Stimulated activated CD4-positive, alpha-beta T cell treated with anti-CD3 and anti-CD28 coated beads, TNF-alpha, amount 100 ng/mL, for 4 hours (primary cell): ENCODE measurements around the gene ZNF527.
"Not testable (repeated sequence)": the region's sequence is repeated elsewhere in the genome, so short reads cannot be mapped to it uniquely, and the experiment has no call there.

ENCODE experiments used
- DNase-seq, 3 experiments: peaks; one replicate each; pipeline ENCODE4 v3.0.0-alpha.2; 2020; ENCODE audit warnings: low read depth in 3 of 3

The ZNF527 gene

GRCh38 chr19:37370880-37371661 lies at the start of gene ZNF527:
TSS of gene ZNF527 (plus strand) at chr19:37371099. CDS start at chr19:37374199, 3,100 bp downstream.
- DNase-seq = peak; percentile 93 to 96 (median 95)

DNA sequence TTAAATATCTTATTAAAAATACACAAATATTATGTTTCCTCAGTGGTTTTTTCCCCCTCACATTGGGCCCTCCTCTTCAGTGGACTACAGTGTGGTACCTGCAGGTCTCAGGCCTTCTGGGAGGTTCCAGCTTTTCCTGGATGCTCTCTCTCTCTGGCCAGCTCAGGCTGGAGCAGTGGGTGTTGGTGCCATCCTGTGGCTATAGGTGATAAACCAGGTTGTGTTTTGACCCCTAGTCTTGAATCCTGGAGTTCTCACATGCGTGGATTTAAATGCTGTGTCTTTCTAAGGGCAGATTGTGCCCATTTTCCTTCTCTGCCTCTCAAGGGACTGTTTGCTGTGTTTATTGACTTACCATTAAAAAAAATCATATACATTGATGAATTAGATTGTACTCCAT lies 41.2 kb upstream of the ZNF527 start:
- no peak for DNase-seq

DNA sequence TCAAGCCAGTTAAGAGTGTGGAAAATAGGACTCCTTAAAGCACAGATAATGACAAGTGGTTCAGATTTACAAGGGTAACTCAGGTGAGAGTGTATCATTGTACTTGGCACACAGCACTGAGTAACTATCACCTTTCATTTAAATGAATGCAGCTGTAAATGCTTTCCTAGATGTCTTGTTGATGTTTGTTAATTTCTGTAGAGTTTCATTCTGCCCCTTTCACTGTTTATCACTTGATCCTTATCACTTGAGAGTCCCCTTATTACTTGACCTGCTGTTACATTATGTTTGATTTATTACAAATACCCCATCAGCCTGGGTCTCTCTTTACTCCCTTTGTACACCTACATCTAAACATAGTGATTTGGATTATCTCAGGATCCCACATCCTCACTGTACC lies 38.1 kb upstream of the ZNF527 start:
- no peak for DNase-seq

DNA sequence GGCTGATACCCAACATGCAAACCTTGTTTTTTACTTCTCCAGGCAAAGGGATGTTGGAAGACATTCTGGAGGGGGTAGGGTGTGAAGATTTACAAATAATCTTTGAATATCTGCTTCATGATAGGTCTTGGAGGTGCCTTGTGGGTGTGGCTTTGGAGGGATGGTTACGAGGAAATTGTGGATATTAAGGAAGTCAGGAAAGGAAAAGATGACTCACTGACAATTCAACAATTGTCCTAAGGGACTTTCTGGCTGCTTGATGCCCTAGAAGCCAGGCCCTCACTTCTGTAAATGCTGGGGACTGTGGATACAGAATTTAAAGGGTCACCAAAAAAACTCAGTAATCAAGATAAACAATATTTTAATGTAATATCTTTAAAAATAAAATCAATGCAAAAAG lies 37.4 kb upstream of the ZNF527 start:
- DNase-seq = no peak

DNA sequence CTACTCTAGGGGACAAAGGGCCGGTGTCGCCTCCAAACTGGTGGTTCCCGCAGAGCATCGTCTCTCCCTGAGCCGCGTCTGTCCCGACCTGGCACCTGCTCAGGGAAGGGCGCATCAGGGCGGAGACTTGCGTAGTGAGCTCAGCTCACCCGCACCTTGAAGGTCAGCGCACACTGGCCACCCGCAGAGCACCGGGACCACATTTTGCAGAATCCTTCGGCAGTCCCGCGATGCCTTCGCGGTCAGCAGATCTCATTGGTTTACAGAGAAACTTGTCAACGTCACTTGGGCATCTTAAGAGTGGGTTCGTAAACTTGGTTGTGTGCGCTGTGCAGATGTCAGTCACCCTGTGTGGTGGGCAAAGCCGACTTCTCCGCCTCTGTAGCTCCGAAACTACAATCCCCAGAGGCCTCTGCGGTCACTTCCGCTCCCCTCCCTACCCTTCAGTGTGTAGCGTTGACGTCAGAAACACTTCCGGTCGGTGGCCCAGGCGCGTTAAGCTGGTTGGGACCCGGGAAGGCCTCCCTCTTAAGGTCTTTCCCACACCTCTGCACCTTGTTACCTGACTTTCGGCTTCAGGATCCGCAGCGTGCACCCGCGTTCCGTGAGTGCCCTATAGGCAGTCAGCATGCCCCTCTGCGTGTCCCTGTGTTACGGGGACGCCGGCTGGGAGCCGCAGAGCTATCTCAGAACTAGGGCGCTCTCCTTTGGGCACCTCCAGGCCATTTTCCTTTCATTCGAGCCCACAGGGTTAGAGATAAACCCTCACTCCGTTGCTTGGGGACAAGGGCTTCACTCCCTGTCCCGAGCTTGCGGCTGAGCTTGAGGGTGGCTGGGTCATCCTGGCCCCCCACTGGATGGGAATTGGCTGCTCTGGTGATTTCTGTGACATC lies 36.5 kb upstream of the ZNF527 start:
- peak; percentile 67 to 78 (median 75) for DNase-seq

DNA sequence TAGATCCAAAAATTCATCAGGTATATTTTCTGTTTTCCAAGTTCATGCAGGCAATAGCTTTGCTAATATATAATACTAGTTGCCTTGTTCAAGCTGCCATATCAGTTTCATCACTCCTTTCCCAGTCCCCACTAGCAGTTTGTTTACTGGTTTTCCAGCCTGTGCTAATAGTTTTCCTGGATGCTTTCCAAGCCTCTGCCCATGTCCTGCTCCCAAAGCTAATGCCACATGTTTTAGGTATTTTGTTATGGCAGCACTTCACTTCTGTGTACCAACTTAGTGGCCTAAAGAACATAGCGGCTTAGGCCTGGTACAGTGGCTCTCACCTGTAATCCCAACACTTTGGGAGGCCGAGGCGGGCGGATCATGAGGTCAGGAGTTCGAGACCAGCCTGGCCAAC lies 28.1 kb upstream of the ZNF527 start:
- no peak for DNase-seq

DNA sequence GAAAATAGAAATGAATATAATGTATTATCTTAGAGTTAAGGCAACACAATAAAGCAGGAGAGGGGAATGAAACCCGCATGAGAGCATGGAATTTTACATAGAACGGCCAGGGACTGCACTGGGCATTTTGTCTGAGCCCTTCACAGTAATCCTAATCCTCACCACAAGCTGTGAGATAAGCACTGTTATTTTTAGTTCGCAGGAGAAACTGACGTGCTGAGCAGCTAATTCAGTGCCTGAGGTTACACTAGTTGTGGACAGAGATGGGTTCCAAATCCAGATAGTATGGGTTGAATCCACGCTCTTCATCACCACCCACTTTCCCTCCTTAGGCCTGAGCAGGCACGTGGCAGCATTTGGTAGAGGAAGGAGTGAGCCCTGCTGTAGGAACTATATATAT lies 24.8 kb upstream of the ZNF527 start:
- no peak for DNase-seq

DNA sequence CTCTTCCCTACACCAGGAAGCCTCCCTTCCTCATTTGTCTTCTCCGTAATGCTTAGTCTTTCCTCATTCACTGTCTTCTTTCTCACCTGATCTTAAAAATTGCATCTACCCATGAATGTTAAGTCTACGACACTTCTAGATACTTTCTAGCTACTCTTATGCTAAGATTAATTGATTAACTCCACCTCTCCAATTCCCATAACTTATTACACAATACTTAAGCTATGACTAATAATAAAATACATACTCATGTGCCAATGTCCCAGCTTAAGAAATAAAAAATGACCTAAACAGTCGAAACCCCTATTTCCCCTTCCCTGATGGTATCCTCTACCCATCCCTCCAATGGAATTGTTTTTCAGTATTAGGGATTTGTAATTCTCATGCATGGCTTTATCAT lies 22.8 kb upstream of the ZNF527 start:
- DNase-seq = no peak

- no peak for DNase-seq
Observed at GRCh38 chr19:37353968-37354367, 16.9 kb upstream of the ZNF527 start.

GRCh38 chr19:37355901-37356300 lies 15.0 kb upstream of the ZNF527 start:
- no peak for DNase-seq

- no peak for DNase-seq
Observed at GRCh38 chr19:37361994-37362393, 8.9 kb upstream of the ZNF527 start.

DNA sequence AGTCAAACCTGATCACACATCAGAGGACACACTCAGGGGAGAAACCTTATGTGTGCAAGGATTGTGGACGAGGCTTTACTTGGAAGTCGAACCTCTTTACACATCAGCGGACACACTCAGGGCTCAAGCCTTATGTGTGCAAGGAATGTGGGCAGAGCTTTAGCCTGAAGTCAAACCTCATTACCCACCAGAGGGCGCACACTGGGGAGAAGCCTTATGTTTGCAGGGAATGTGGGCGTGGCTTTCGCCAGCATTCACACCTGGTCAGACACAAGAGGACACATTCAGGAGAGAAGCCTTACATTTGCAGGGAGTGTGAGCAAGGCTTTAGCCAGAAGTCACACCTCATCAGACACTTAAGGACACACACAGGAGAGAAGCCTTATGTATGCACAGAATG lies 8.2 kb upstream of the ZNF527 start:
- DNase-seq = no peak

- DNase-seq = peak in 1 of 3 experiments; percentile 0
Observed at GRCh38 chr19:37370386-37370879, 466 bp upstream of the ZNF527 start.

DNA sequence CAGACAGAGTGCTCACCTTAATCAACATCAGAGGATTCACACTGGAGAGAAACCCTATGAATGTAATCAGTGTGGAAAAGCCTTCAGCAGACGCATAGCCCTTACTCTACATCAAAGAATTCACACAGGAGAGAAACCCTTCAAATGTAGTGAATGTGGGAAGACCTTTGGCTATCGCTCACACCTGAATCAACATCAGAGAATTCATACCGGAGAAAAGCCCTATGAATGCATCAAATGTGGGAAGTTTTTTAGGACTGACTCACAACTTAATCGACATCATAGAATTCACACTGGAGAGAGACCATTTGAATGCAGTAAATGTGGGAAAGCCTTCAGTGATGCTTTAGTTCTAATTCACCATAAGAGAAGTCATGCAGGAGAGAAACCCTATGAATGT lies 18.3 kb downstream of the ZNF527 start:
- no peak for DNase-seq

- DNase-seq = not testable (repeated sequence)
Observed at GRCh38 chr19:37391399-37391798, 20.5 kb downstream of the ZNF527 start.

DNA sequence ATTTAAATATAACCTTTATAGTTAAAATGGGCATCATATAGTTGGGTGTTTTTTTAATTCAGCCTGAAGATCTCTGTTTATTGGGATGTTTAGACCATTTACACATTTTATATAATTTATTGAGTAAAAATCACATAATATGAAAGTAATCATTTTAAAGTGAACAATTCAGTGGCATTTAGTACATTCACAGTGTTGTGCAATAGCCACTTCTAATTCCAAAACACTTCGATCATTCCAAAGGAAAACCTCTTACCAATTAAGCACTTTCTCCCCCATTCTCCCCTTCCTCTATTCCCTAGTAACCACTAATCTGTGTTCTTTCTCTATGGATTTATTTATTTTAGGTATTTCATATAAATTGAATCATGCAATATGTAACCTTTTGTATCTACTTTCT lies 30.2 kb downstream of the ZNF527 start:
- DNase-seq = no peak

GRCh38 chr19:37403403-37403802 lies 32.5 kb downstream of the ZNF527 start:
- no peak for DNase-seq

GRCh38 chr19:37406140-37406846 lies 35.4 kb downstream of the ZNF527 start:
- DNase-seq = not testable (repeated sequence)

- DNase-seq = no peak
Observed at GRCh38 chr19:37412700-37413099, 41.8 kb downstream of the ZNF527 start.

- DNase-seq = no peak
Observed at GRCh38 chr19:37413313-37414084, 42.6 kb downstream of the ZNF527 start.
